Neutrophil (primary cell): ENCODE measurements around the gene DGKG.

Experiments used
- H3K27ac ChIP-seq: fragments of 200-600 bp; sonication (generic); 2 replicates; pipeline ENCODE4 v1.5.1; 2016; ENCODE audit warnings: mild to moderate bottlenecking, moderate library complexity
- H3K27me3 ChIP-seq: fragments of 200-600 bp; sonication (generic); 2 replicates; pipeline ENCODE4 v1.6.0; 2016; ENCODE audit warnings: mild to moderate bottlenecking
- H3K36me3 ChIP-seq: fragments of 200-600 bp; sonication (generic); 2 replicates; pipeline ENCODE4 v1.5.1; 2017
- H3K4me1 ChIP-seq, 2 experiments: fragments of 200-600 bp in 1 of 2; sonication (generic) in 1 of 2; 1 replicate in 1 of 2; 2 replicates in 1 of 2; pipeline versions ENCODE4 v1.5.1 to v1.6.1; 2013 to 2016; ENCODE audit warnings: low read depth in 1 of 2, low read length in 1 of 2, mild to moderate bottlenecking in 1 of 2, moderate library complexity in 1 of 2; ENCODE audit not compliant: control insufficient read depth in 1 of 2, insufficient read depth in 1 of 2
- H3K4me3 ChIP-seq, 2 experiments: fragments of 200-600 bp in 1 of 2; sonication (generic) in 1 of 2; 1 replicate in 1 of 2; 2 replicates in 1 of 2; pipeline ENCODE4 v1.5.1; 2013 to 2016; ENCODE audit warnings: low read depth in 1 of 2, low read length in 1 of 2, mild to moderate bottlenecking in 1 of 2, moderate library complexity in 1 of 2
- H3K9me3 ChIP-seq: fragments of 200-600 bp; sonication (generic); 2 replicates; pipeline ENCODE4 v1.5.1; 2016
- CTCF ChIP-seq: fragments of 200-600 bp; sonication (generic); IDR thresholded peaks from 2 replicates; pipeline ENCODE4 v1.5.1; 2016; ENCODE audit warnings: antibody characterized with exemption

DGKG gene

GRCh38 chr3:186170516-186170915 lies 191.5 kb downstream of the DGKG start:
- H3K9me3 ChIP-seq, result no peaks in the 10 kb centered on the region
- peak overlapping the region; percentile 40 for H3K27ac ChIP-seq
- no peak overlapping the region for H3K4me3 ChIP-seq
- no peaks in the 10 kb centered on the region for H3K4me1 ChIP-seq
- TF ChIP-seq CTCF, result no peak
- H3K27me3 ChIP-seq, result no peaks in the 10 kb centered on the region
- H3K36me3 ChIP-seq, result peaks cover 93% of the 10 kb centered on the region

- Histone ChIP-seq H3K4me3 (no peak overlapping the region), H3K36me3 (peaks cover 93% of the 10 kb centered on the region), H3K27me3 (no peaks in the 10 kb centered on the region), H3K9me3 (no peaks in the 10 kb centered on the region), H3K27ac (no peak overlapping the region), H3K4me1 (no peaks in the 10 kb centered on the region)
- no peak for TF ChIP-seq CTCF
These were observed 192.7 kb downstream of the DGKG start for GRCh38 chr3:186169379-186169778.

- no peaks in the 10 kb centered on the region for H3K27me3 ChIP-seq
- no peak overlapping the region for H3K4me3 ChIP-seq
- H3K27ac ChIP-seq, result no peak overlapping the region
- peaks cover 93% of the 10 kb centered on the region for H3K36me3 ChIP-seq
- no peaks in the 10 kb centered on the region for H3K9me3 ChIP-seq
- no peak for TF ChIP-seq CTCF
- no peaks in the 10 kb centered on the region for H3K4me1 ChIP-seq
These were observed 193.1 kb downstream of the DGKG start for GRCh38 chr3:186168976-186169375.

- Histone ChIP-seq H3K27me3 (no peaks in the 10 kb centered on the region), H3K4me3 (no peak overlapping the region), H3K9me3 (no peaks in the 10 kb centered on the region), H3K36me3 (peaks cover 93% of the 10 kb centered on the region), H3K27ac (no peak overlapping the region), H3K4me1 (peaks cover under 1 to 2% of the 10 kb centered on the region in 2 experiments)
- no peak for TF ChIP-seq CTCF
These were observed 194.2 kb downstream of the DGKG start for GRCh38 chr3:186167646-186168395.

- H3K27ac ChIP-seq, result no peak overlapping the region
- no peaks in the 10 kb centered on the region for H3K9me3 ChIP-seq
- H3K4me3 ChIP-seq, result no peak overlapping the region
- H3K4me1 ChIP-seq, result peaks cover 11 to 13% of the 10 kb centered on the region in 2 experiments
- no peak for TF ChIP-seq CTCF
- H3K27me3 ChIP-seq, result no peaks in the 10 kb centered on the region
- peaks cover 88% of the 10 kb centered on the region for H3K36me3 ChIP-seq
These were observed 195.3 kb downstream of the DGKG start for GRCh38 chr3:186166491-186167288.
